H1 (cell line): ENCODE measurements around the gene GGT6. TPM values are rescaled to one million over a fixed set of nuclear protein-coding genes. Genes with fewer than 3 reads are reported as not detected.

ENCODE experiments used
- CTCF ChIA-PET: fragments of 300-600 bp; sonication (Branson Sonifier 250); formaldehyde crosslinking; loops from one replicate; lab custom pipeline; 2021; ENCODE audit not compliant: partially characterized antibody; lab: Charles Lee
- POLR2A ChIA-PET: fragments of 300-600 bp; sonication (Branson Sonifier 250); formaldehyde crosslinking; loops from one replicate; lab custom pipeline; 2021; ENCODE audit warnings: inconsistent platforms; ENCODE audit not compliant: partially characterized antibody; lab: Charles Lee
- DNase-seq, 2 experiments: peaks; one replicate each; pipeline versions ENCODE4 v3.0.0 to v3.0.0-alpha.2; 2010 to 2022; ENCODE audit warnings: low spot score in 2 of 2, low read depth in 1 of 2, mixed read lengths in 1 of 2
- FAIRE-seq: peaks from 2 replicates; lab custom pipeline; 2011; peaks lifted over from hg19 to GRCh38; lab: Jason Lieb, UNC
- H2AFZ ChIP-seq: 2 replicates; pipeline ENCODE4 v1.8.1; 2012; ENCODE audit warnings: low read length, inconsistent platforms
- H2AK5ac ChIP-seq: 2 replicates; pipeline ENCODE4 v1.6.1; 2013; ENCODE audit warnings: low read depth, low read length
- H2BK120ac ChIP-seq: replicated peaks from 2 replicates; pipeline ENCODE3; 2013; ENCODE audit warnings: low read depth, low read length, inconsistent platforms
- H2BK12ac ChIP-seq: 2 replicates; pipeline ENCODE4 v1.6.1; 2013; ENCODE audit warnings: low read depth, low read length
- H2BK15ac ChIP-seq: 2 replicates; pipeline ENCODE4 v1.6.1; 2013; ENCODE audit warnings: low read length
- H2BK20ac ChIP-seq: 2 replicates; pipeline ENCODE4 v1.6.1; 2013; ENCODE audit warnings: low read length
- H2BK5ac ChIP-seq: 2 replicates; pipeline ENCODE4 v1.6.1; 2013; ENCODE audit warnings: low read depth, low read length
- H3K14ac ChIP-seq: 2 replicates; pipeline ENCODE4 v1.6.1; 2013; ENCODE audit warnings: inconsistent platforms; ENCODE audit not compliant: insufficient read length
- H3K18ac ChIP-seq: 2 replicates; pipeline ENCODE4 v1.6.1; 2013; ENCODE audit warnings: low read length; ENCODE audit errors: extremely low read depth
- H3K23ac ChIP-seq: 2 replicates; pipeline ENCODE4 v1.6.1; 2013; ENCODE audit warnings: inconsistent platforms; ENCODE audit not compliant: insufficient read length
- H3K23me2 ChIP-seq: 2 replicates; pipeline ENCODE4 v1.6.1; 2013; ENCODE audit warnings: low read depth, low read length
- H3K27ac ChIP-seq: 2 replicates; pipeline ENCODE4 v1.6.1; 2011; ENCODE audit warnings: low read depth, low read length, inconsistent platforms
- H3K27me3 ChIP-seq, 4 experiments: replicated peaks in 1 of 4; 1 replicate in 1 of 4; 2 replicates in 3 of 4; pipeline versions ENCODE4 v1.6.1 to v1.8.1; 2011 to 2013; ENCODE audit warnings: low read length in 3 of 4, mild to moderate bottlenecking in 3 of 4, inconsistent platforms in 2 of 4, mixed read lengths in 2 of 4, moderate library complexity in 1 of 4; ENCODE audit not compliant: control insufficient read depth in 3 of 4, insufficient read depth in 3 of 4; ENCODE audit errors: extremely low read depth in 1 of 4
- H3K36me3 ChIP-seq, 4 experiments: 2 replicates each; pipeline versions ENCODE4 v1.6.1 to v1.8.1; 2011 to 2013; ENCODE audit warnings: mild to moderate bottlenecking in 4 of 4, low read length in 3 of 4, moderate library complexity in 2 of 4, control low read depth in 1 of 4, inconsistent platforms in 1 of 4; ENCODE audit not compliant: insufficient read depth in 4 of 4, control insufficient read depth in 2 of 4
- H3K4ac ChIP-seq: replicated peaks from 2 replicates; pipeline ENCODE3; 2013; ENCODE audit warnings: low read length, low read depth, mixed read lengths, inconsistent platforms; ENCODE audit not compliant: insufficient read length
- H3K4me1 ChIP-seq, 4 experiments: replicated peaks in 1 of 4; 1 replicate in 1 of 4; 2 replicates in 3 of 4; pipeline versions ENCODE4 v1.6.1 to v1.8.1; 2011 to 2013; ENCODE audit warnings: low read length in 3 of 4, inconsistent platforms in 2 of 4, mixed read lengths in 1 of 4; ENCODE audit not compliant: insufficient read depth in 4 of 4, control insufficient read depth in 3 of 4
- H3K4me2 ChIP-seq, 2 experiments: 2 replicates each; pipeline versions ENCODE4 v1.6.1 to v1.8.1; 2011 to 2013; ENCODE audit warnings: low read depth in 2 of 2, low read length in 2 of 2, control low read depth in 1 of 2, inconsistent platforms in 1 of 2, mild to moderate bottlenecking in 1 of 2; ENCODE audit not compliant: insufficient read depth in 1 of 2
- H3K4me3 ChIP-seq, 4 experiments: fragments of 200-600, 300-600 bp in 1 of 4; sonication (generic), shearing (Covaris generic), sonication (Bioruptor Twin) in 1 of 4; 2 replicates each; pipeline versions ENCODE4 v1.5.1 to v1.8.1; 2011 to 2016; ENCODE audit warnings: low read length in 4 of 4, low read depth in 3 of 4, control low read depth in 2 of 4, inconsistent platforms in 2 of 4, mild to moderate bottlenecking in 2 of 4, mixed read lengths in 1 of 4, moderate library complexity in 1 of 4; ENCODE audit not compliant: insufficient read depth in 2 of 4; ENCODE audit errors: extremely low read depth in 1 of 4
- H3K56ac ChIP-seq: replicated peaks from 2 replicates; pipeline ENCODE3; 2013; ENCODE audit warnings: low read depth, mild to moderate bottlenecking, mixed read lengths, low read length, inconsistent platforms; ENCODE audit not compliant: insufficient read length
- H3K79me1 ChIP-seq: 2 replicates; pipeline ENCODE4 v1.6.1; 2013; ENCODE audit warnings: low read depth, low read length, control low read depth
- H3K79me2 ChIP-seq, 2 experiments: 2 replicates each; pipeline versions ENCODE4 v1.6.1 to v1.8.1; 2012 to 2013; ENCODE audit warnings: low read length in 2 of 2, mild to moderate bottlenecking in 2 of 2, inconsistent platforms in 1 of 2; ENCODE audit not compliant: insufficient read depth in 2 of 2, control insufficient read depth in 1 of 2
- H3K9ac ChIP-seq, 4 experiments: replicated peaks in 1 of 4; 1 replicate in 1 of 4; 2 replicates in 3 of 4; pipeline versions ENCODE4 v1.6.1 to v1.8.1; 2011 to 2013; ENCODE audit warnings: low read depth in 3 of 4, low read length in 3 of 4, control low read depth in 2 of 4, mild to moderate bottlenecking in 2 of 4, moderate library complexity in 2 of 4, inconsistent platforms in 1 of 4; ENCODE audit errors: extremely low read depth in 1 of 4
- H3K9me3 ChIP-seq, 2 experiments: 2 replicates each; pipeline versions ENCODE4 v1.6.1 to v1.8.1; 2012 to 2013; ENCODE audit warnings: mild to moderate bottlenecking in 2 of 2, moderate library complexity in 2 of 2, control low read depth in 1 of 2, inconsistent platforms in 1 of 2, low read depth in 1 of 2, low read length in 1 of 2, mixed read lengths in 1 of 2; ENCODE audit not compliant: insufficient read depth in 2 of 2
- H4K20me1 ChIP-seq, 2 experiments: replicated peaks in 1 of 2; 2 replicates each; pipeline versions ENCODE3 to v1.8.1; 2011 to 2013; ENCODE audit warnings: inconsistent platforms in 2 of 2, low read length in 2 of 2, mild to moderate bottlenecking in 1 of 2; ENCODE audit not compliant: insufficient read depth in 2 of 2, control insufficient read depth in 1 of 2
- H4K5ac ChIP-seq: 2 replicates; pipeline ENCODE4 v1.6.1; 2013; ENCODE audit warnings: low read length, low read depth, mixed read lengths, inconsistent platforms; ENCODE audit not compliant: insufficient read length
- H4K8ac ChIP-seq: 2 replicates; pipeline ENCODE4 v1.8.0; 2013; ENCODE audit warnings: mild to moderate bottlenecking, moderate library complexity, low read length, inconsistent platforms; ENCODE audit not compliant: insufficient read depth; ENCODE audit errors: extremely low read depth
- H4K91ac ChIP-seq: replicated peaks from 2 replicates; pipeline ENCODE3; 2013; ENCODE audit warnings: low read length, mixed read lengths, inconsistent platforms; ENCODE audit not compliant: insufficient read length
- BCL11A ChIP-seq, 2 experiments: IDR thresholded peaks; one replicate each; pipeline ENCODE4 v1.6.1; 2011; ENCODE audit warnings: low read depth in 2 of 2, low read length in 2 of 2, mild to moderate bottlenecking in 2 of 2
- CHD1 ChIP-seq: IDR thresholded peaks from 2 replicates; pipeline ENCODE4 v1.6.1; 2012; ENCODE audit warnings: low read depth, low read length, improper control_type of control experiment
- CHD2 ChIP-seq: IDR thresholded peaks from 2 replicates; pipeline ENCODE4 v1.6.1; 2012; ENCODE audit warnings: low read length, improper control_type of control experiment
- EP300 ChIP-seq, 2 experiments: IDR thresholded peaks; 1 replicate in 1 of 2; 2 replicates in 1 of 2; pipeline ENCODE4 v1.6.1; 2011 to 2012; ENCODE audit warnings: low read depth in 2 of 2, low read length in 2 of 2, mild to moderate bottlenecking in 2 of 2, borderline replicate concordance in 1 of 2, inconsistent platforms in 1 of 2, moderate library complexity in 1 of 2
- EZH2 ChIP-seq: fragments of 200-600 bp; sonication (generic); IDR thresholded peaks from 2 replicates; pipeline ENCODE4 v1.7.1; 2012; ENCODE audit warnings: low read depth, mild to moderate bottlenecking, moderate library complexity, low read length, inconsistent platforms; ENCODE audit not compliant: severe bottlenecking
- GTF2F1 ChIP-seq: IDR thresholded peaks from 2 replicates; pipeline ENCODE4 v1.6.1; 2012; ENCODE audit warnings: low read depth, low read length, improper control_type of control experiment, borderline replicate concordance
- KDM1A ChIP-seq: fragments of 200-600, 300-600 bp; sonication (generic); IDR thresholded peaks from 2 replicates; pipeline ENCODE4 v1.7.1; 2016; ENCODE audit warnings: mild to moderate bottlenecking, low read length, borderline replicate concordance
- KDM5A ChIP-seq: fragments of 200-600 bp; IDR thresholded peaks from 2 replicates; pipeline ENCODE4 v1.7.1; 2012; ENCODE audit warnings: mild to moderate bottlenecking, low read length, inconsistent platforms, mixed read lengths
- MAFK ChIP-seq: IDR thresholded peaks from 2 replicates; pipeline ENCODE4 v1.6.1; 2012; ENCODE audit warnings: low read depth, mild to moderate bottlenecking, improper control_type of control experiment, low read length
- SIN3A ChIP-seq, 2 experiments: IDR thresholded peaks in 1 of 2; conservative IDR thresholded peaks in 1 of 2; 2 replicates each; pipeline ENCODE4 v1.6.1; 2011 to 2012; ENCODE audit warnings: low read length in 2 of 2, improper control_type of control experiment in 1 of 2, low read depth in 1 of 2, mild to moderate bottlenecking in 1 of 2
- WGBS, 2 experiments: shearing (Covaris generic) in 1 of 2; methylation state at CpG; one replicate each; pipeline versions ENCODE4 v1.1.6 to v1.1.7; 2013 to 2015; ENCODE audit warnings: low lambda C conversion rate in 2 of 2, mixed read lengths in 2 of 2, inconsistent platforms in 1 of 2, low coverage in 1 of 2, missing lambda C conversion rate in 1 of 2; ENCODE audit not compliant: insufficient replicate concordance in 2 of 2, insufficient coverage in 1 of 2, insufficient read length in 1 of 2; ENCODE audit errors: extremely low coverage in 1 of 2, missing lambda C conversion rate in 1 of 2; 5-methylcytosine and 5-hydroxymethylcytosine counted together
- polyA plus RNA-seq, 7 experiments: library from polyadenylated mRNA; depleted of rRNA in 3 of 7; stranded (reverse) in 5 of 7; unstranded in 2 of 7; fragments of >200 nt in 5 of 7; fragments of 200-250 nt in 2 of 7; gene quantifications; 1 replicate in 5 of 7; 2 replicates in 1 of 7; 4 replicates in 1 of 7; pipeline versions ENCODE4 v1.2.1 to v1.2.3, GENCODE V29; 2011 to 2013; ENCODE audit warnings: missing spikeins in 2 of 7, mixed read lengths in 2 of 7
- total RNA-seq: library from RNA; stranded (reverse); fragmentation: NEBNext Ultra II Directional; extraction: Animal tissue kit (Norgen Biotek cat#: 25700); gene quantifications from 2 replicates; pipeline ENCODE4 v1.2.1, GENCODE V29; 2021

Gene GGT6
- total and polyA plus RNA-seq, 2 of the 8 experiments (the other 6 are each of a cell fraction or from before 2014, with no cell fraction given), result 0.18 TPM; not detected in 1

DNA sequence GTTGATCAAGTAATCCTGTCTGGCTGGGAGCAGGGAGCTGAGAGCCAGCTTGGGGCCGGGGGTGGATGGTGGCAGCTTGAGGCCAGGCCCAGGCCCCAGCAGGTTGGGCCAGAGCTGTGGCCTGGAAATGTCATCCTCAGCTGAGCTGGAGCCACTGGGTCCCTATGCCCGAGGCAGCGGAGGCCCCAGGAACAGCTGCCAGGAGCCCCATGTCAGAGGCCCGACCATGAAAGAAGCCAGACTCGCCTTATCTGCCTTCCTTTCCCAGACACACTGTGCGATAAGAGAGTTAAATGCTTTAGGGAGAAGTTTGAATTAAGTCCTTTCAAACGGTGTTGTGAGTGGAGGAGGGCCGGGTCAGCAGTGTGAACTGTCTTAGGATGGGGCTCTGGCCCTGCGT lies 27.4 kb upstream of the GGT6 start:
- Histone ChIP-seq H3K27me3 (peaks cover 8 to 41% (median 35%) of the 10 kb centered on the region in 4 experiments), H4K5ac (no peak overlapping the region), H3K56ac (no peak overlapping the region), H3K4me3 (no peak overlapping the region), H4K8ac (no peak overlapping the region), H2BK15ac (0 out of 2 replicates have a peak overlapping the region, but pooled peaks have one; percentile 16), H2BK12ac (no peak overlapping the region), H3K4me1 (peaks cover 0 to 13% (median 9%) of the 10 kb centered on the region in 4 experiments; a peak in 6 of 7 replicates), H3K79me2 (no peaks in the 10 kb centered on the region), H2BK120ac (no peak overlapping the region), H3K36me3 (no peaks in the 10 kb centered on the region), H3K4me2 (no peak overlapping the region), H3K4ac (no peak overlapping the region), H2BK20ac (no peak overlapping the region), H3K14ac (no peak overlapping the region), H2AK5ac (no peak overlapping the region), H2AFZ (no peak overlapping the region), H3K9ac (no peak overlapping the region), H3K9me3 (no peaks in the 10 kb centered on the region), H3K23me2 (peaks cover 10% of the 10 kb centered on the region; the same call in 1 of the 2 replicates), H3K27ac (no peak overlapping the region), H4K20me1 (peaks cover 0 to 1% of the 10 kb centered on the region in 2 experiments), H3K23ac (no peak overlapping the region), H3K79me1 (no peaks in the 10 kb centered on the region), H2BK5ac (no peak overlapping the region), H3K18ac (no peak overlapping the region), H4K91ac (no peak overlapping the region)
- ChIA-PET CTCF (interaction anchor here (0.7 to 4.2 kb wide), 3 partner anchors 22 to 38 kb away, joined by 3 to 39 read pairs (median 4); no protein-coding TSS in a partner anchor), POLR2A (interaction anchor here (1.0 to 1.6 kb wide), 4 partner anchors 10 to 40 kb away, joined by 3 to 5 read pairs (median 3); no protein-coding TSS in a partner anchor)
- 75% methylated on average over 9 of the region's 9 CpGs; no CpG with 5 or more reads in 1 of the 2 experiments for WGBS, 2 experiments
- FAIRE-seq (no peak), DNase-seq (no peak)
- no peak for TF ChIP-seq BCL11A (IDR thresholded peaks at IDR 0.05; ENCODE audit: low read depth in 2 of 2, low read length in 2 of 2)
- no peak for TF ChIP-seq EP300 (IDR thresholded peaks at IDR 0.05; ENCODE audit: borderline replicate concordance in 1 of 2, low read depth in 2 of 2, low read length in 2 of 2)
- no peak for TF ChIP-seq CHD2
- TF ChIP-seq MAFK, result no peak
- TF ChIP-seq SIN3A (conservative IDR thresholded peaks at IDR 0.05 in 1 of 2, IDR thresholded peaks at IDR 0.05 in 1 of 2; ENCODE audit: low read depth in 1 of 2, low read length in 2 of 2), result no peak
- TF ChIP-seq KDM1A, result no peak
- no peak for TF ChIP-seq CHD1
- TF ChIP-seq KDM5A, result no peak
- no peak for TF ChIP-seq GTF2F1
- no peak for TF ChIP-seq EZH2
